Neutrophil (primary cell): ENCODE data around the gene TAGLN3.

Experiments used
- H3K27ac ChIP-seq: fragments of 200-600 bp; sonication (generic); 2 replicates; pipeline ENCODE4 v1.5.1; 2016; ENCODE audit warnings: mild to moderate bottlenecking, moderate library complexity
- H3K27me3 ChIP-seq: fragments of 200-600 bp; sonication (generic); 2 replicates; pipeline ENCODE4 v1.6.0; 2016; ENCODE audit warnings: mild to moderate bottlenecking
- H3K36me3 ChIP-seq: fragments of 200-600 bp; sonication (generic); 2 replicates; pipeline ENCODE4 v1.5.1; 2017
- H3K4me1 ChIP-seq, 2 experiments: fragments of 200-600 bp in 1 of 2; sonication (generic) in 1 of 2; 1 replicate in 1 of 2; 2 replicates in 1 of 2; pipeline versions ENCODE4 v1.5.1 to v1.6.1; 2013 to 2016; ENCODE audit warnings: low read depth in 1 of 2, low read length in 1 of 2, mild to moderate bottlenecking in 1 of 2, moderate library complexity in 1 of 2; ENCODE audit not compliant: control insufficient read depth in 1 of 2, insufficient read depth in 1 of 2
- H3K4me3 ChIP-seq, 2 experiments: fragments of 200-600 bp in 1 of 2; sonication (generic) in 1 of 2; 1 replicate in 1 of 2; 2 replicates in 1 of 2; pipeline ENCODE4 v1.5.1; 2013 to 2016; ENCODE audit warnings: low read depth in 1 of 2, low read length in 1 of 2, mild to moderate bottlenecking in 1 of 2, moderate library complexity in 1 of 2
- H3K9me3 ChIP-seq: fragments of 200-600 bp; sonication (generic); 2 replicates; pipeline ENCODE4 v1.5.1; 2016
- TF ChIP-seq, protein P1 (sequence below): fragments of 200-600 bp; sonication (generic); IDR thresholded peaks from 2 replicates; pipeline ENCODE4 v1.5.1; 2016; ENCODE audit warnings: antibody characterized with exemption

The TAGLN3 gene

DNA sequence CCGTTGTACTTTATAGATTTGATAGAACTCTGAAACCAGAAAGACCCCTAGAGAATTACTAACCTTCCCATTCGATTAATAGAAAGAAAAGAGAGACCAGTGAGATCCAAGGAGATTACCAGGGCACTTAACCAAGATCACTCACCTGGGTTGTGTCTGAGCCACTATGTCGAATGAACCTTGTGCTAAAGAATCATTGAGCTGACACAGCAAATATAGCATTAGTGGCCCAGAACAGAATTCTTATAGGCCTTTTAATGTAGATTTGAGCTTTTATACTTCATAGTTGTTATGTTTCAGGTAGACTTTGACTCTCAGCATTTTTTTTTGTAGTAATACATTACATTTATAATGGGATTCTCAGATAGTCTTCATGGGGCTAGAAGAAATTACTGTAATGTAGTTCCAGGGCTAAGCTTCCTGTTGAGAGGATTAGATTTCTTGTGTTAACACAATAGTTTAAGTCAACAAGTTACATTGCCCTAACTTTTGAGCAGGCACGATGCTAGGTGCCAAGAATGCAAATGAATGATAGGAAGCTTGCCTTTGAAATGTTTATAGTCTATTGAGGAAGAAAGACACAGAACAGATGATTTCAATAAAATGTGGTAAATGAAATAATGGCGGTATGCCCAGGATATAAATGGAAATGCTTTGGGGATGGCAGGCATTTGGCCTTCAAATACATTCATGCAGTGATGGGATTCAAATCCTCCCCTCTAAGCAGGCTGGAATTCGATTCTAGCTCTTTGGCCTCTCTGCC is 44.3 kb upstream of the TAGLN3 start:
- H3K36me3 ChIP-seq = no peaks in the 10 kb centered on the region

DNA sequence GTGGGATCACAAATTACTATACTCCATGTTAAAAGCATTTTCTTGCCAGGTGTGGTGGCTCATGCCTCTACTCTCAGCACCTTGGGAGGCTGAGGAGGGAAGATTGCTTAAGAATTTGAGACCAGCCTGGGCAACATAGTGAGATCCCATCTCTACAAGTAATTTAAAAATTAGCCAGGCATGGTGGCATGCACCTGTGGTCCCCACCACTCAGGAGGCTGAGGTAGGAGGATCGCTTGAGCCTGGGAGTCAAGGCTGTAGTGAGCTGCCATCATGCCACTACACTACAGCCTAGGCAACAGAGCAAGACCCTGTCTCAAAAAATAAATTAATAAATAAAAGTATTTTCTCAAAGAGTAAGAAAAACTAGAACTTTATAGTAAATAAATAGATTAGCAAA is 42.8 kb upstream of the TAGLN3 start:
- Histone ChIP-seq H3K36me3 (no peaks in the 10 kb centered on the region), H3K27ac (no peak overlapping the region), H3K27me3 (no peaks in the 10 kb centered on the region), H3K4me1 (no peaks in the 10 kb centered on the region), H3K9me3 (no peaks in the 10 kb centered on the region), H3K4me3 (no peak overlapping the region)
- TF ChIP-seq, protein P1, sequence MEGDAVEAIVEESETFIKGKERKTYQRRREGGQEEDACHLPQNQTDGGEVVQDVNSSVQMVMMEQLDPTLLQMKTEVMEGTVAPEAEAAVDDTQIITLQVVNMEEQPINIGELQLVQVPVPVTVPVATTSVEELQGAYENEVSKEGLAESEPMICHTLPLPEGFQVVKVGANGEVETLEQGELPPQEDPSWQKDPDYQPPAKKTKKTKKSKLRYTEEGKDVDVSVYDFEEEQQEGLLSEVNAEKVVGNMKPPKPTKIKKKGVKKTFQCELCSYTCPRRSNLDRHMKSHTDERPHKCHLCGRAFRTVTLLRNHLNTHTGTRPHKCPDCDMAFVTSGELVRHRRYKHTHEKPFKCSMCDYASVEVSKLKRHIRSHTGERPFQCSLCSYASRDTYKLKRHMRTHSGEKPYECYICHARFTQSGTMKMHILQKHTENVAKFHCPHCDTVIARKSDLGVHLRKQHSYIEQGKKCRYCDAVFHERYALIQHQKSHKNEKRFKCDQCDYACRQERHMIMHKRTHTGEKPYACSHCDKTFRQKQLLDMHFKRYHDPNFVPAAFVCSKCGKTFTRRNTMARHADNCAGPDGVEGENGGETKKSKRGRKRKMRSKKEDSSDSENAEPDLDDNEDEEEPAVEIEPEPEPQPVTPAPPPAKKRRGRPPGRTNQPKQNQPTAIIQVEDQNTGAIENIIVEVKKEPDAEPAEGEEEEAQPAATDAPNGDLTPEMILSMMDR = no peak

More for the DNA sequence above, 44.3 kb upstream of the TAGLN3 start:
- no peak overlapping the region for H3K27ac ChIP-seq
- no peaks in the 10 kb centered on the region for H3K9me3 ChIP-seq
- no peaks in the 10 kb centered on the region for H3K4me1 ChIP-seq
- TF ChIP-seq, protein P1 = no peak
- H3K27me3 ChIP-seq = no peaks in the 10 kb centered on the region
- no peak overlapping the region for H3K4me3 ChIP-seq

DNA sequence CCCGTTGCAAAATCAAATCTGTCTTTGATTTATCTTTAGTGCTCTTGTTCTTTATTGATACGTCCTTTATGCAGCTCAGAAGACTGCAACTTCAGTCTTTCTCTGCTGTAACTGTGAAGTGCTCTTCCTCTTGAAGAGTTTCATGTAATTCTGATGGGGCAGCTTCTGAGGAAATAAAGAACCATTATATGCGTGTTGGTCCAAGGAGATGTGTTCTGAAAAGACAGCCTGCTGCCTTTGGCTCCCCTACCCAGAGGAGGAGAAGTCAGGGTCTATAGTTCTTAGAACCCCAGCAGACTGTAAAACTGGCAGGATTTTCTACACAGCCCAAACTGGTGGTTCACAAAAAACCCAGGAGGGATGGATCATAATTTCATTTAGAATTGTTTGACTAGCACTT is 42.3 kb upstream of the TAGLN3 start:
- no peaks in the 10 kb centered on the region for H3K27me3 ChIP-seq
- TF ChIP-seq, protein P1 = no peak
- H3K27ac ChIP-seq = no peak overlapping the region
- no peaks in the 10 kb centered on the region for H3K4me1 ChIP-seq
- no peak overlapping the region for H3K4me3 ChIP-seq
- no peaks in the 10 kb centered on the region for H3K9me3 ChIP-seq
- no peaks in the 10 kb centered on the region for H3K36me3 ChIP-seq

DNA sequence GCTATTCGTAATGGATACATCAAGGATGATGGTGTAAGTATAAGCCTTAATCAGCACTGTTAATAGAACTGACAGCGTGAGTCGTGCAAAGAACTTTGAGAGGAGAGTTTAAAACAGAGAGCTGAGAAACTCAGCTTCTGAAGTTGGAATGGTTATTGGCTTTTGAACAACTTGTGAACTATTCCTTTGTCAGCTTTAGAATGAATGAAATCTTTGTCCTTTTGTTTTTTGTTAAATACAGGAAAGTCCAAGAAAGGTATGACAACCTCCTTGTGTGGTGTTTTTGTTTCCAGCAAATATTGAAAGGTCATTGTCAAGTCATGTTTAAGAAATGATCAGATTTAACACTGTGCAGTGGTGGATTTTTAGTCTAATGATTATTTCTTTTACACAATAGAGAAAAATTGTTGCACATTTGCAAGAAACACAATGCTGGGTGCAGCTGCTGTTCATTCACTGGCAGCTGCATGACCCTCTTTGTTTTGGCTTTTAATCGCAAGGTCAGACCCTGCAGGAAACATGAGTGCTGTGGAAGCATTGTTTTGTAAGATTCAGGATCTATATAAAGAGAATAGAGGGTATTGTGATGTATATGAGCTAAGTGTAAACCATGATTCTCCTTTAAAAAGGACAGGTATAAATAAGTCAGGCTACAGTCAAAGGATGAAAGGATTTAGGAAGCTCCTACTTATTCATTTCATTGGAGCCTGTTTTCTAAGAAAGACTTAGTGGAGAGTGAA is 41.6 kb upstream of the TAGLN3 start:
- no peak overlapping the region for H3K27ac ChIP-seq
- H3K4me3 ChIP-seq = no peak overlapping the region
- no peaks in the 10 kb centered on the region for H3K4me1 ChIP-seq
- H3K27me3 ChIP-seq = no peaks in the 10 kb centered on the region
- H3K9me3 ChIP-seq = no peaks in the 10 kb centered on the region
- no peaks in the 10 kb centered on the region for H3K36me3 ChIP-seq
- TF ChIP-seq, protein P1 = no peak

DNA sequence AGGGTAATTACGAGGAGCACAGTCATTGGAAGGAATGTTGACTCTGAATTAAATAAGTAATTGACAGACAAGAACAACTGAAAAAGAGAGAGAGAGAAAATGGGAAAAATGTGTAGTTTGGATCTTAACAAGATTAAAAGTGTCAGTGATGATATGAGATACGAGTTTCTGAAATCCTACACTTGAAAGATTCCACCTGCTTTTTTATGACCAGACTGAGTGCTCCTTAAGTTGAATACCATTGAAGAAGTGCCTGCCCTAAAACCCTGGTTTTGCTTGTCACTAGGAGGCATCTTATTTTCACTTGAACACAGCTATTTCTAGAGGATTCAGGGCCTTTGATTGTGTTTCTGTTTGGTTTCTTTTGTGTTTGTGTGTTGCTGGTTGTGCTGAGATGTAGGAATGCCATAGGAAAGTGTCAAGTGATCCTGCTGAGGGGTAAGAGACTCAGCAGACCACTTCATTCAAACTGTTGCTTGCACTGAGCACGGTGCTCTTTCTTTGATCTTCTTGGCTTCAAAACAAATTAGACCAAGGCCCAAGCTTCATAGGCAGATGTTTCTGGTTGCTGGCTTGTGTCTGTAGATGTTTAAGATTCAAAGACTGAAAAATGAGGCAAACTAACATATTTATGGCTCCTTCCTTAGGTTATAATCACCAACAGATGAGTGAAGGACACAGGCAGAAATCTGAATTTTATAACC is 37.1 kb upstream of the TAGLN3 start:
- Histone ChIP-seq H3K36me3 (no peaks in the 10 kb centered on the region), H3K9me3 (no peaks in the 10 kb centered on the region), H3K27me3 (no peaks in the 10 kb centered on the region), H3K27ac (no peak overlapping the region), H3K4me1 (no peaks in the 10 kb centered on the region), H3K4me3 (no peak overlapping the region)
- TF ChIP-seq, protein P1 = no peak
